Stimulated activated CD4-positive, alpha-beta T cell treated with anti-CD3 and anti-CD28 coated beads, Interleukin-4, amount 100 ng/mL, for 48 hours (primary cell): ENCODE results near the gene NDUFA7.
"Not testable (repeated sequence)": the region's sequence is repeated elsewhere in the genome, so short reads cannot be mapped to it uniquely, and the experiment has no call there.

Experiments used
- DNase-seq, 2 donors: peaks; one replicate each; pipeline ENCODE4 v3.0.0-alpha.2; 2020; ENCODE audit warnings: low read depth in 2 of 2

Gene NDUFA7

GRCh38 chr19:8321067-8321985, at the start of gene NDUFA7, which contains the start of gene RPS28:
Gene NDUFA7, minus strand, starts transcription at chr19:8321375. Its CDS starts 17 bp downstream, at chr19:8321358.
Gene RPS28, plus strand, starts transcription at chr19:8321496. Its CDS starts 35 bp downstream, at chr19:8321531.
- DNase-seq: peak; percentile 95 to 97

- no peak for DNase-seq
Observed at GRCh38 chr19:8370176-8371010, 49.2 kb upstream of the NDUFA7 start.

GRCh38 chr19:8367327-8368001, 46.3 kb upstream of the NDUFA7 start:
- no peak for DNase-seq

GRCh38 chr19:8366961-8367326, 45.8 kb upstream of the NDUFA7 start:
- no peak for DNase-seq

- no peak for DNase-seq
Observed at GRCh38 chr19:8366121-8366581, 45.0 kb upstream of the NDUFA7 start.

GRCh38 chr19:8363803-8364771, 42.9 kb upstream of the NDUFA7 start, which contains the start of gene ANGPTL4:
Gene ANGPTL4, plus strand, starts transcription at chr19:8364155. Its CDS starts 167 bp downstream, at chr19:8364322.
- peak; percentile 49 to 54 for DNase-seq

- peak; percentile 22 to 33 for DNase-seq
Observed at GRCh38 chr19:8361921-8362793, 41.0 kb upstream of the NDUFA7 start.

- no peak for DNase-seq
Observed at GRCh38 chr19:8360196-8360595, 39.0 kb upstream of the NDUFA7 start.

GRCh38 chr19:8358948-8359347, 37.8 kb upstream of the NDUFA7 start:
- no peak for DNase-seq

- DNase-seq: no peak
Observed at GRCh38 chr19:8357007-8357521, 35.9 kb upstream of the NDUFA7 start.

GRCh38 chr19:8355631-8356402, 34.6 kb upstream of the NDUFA7 start:
- no peak for DNase-seq

- DNase-seq: not testable (repeated sequence)
Observed at GRCh38 chr19:8352845-8353244, 31.7 kb upstream of the NDUFA7 start.

- no peak for DNase-seq
Observed at GRCh38 chr19:8352134-8352827, 31.1 kb upstream of the NDUFA7 start.

GRCh38 chr19:8349629-8350372, 28.6 kb upstream of the NDUFA7 start:
- not testable (repeated sequence) for DNase-seq

- DNase-seq: no peak
Observed at GRCh38 chr19:8343483-8343844, 22.3 kb upstream of the NDUFA7 start.

GRCh38 chr19:8342684-8343482, 21.7 kb upstream of the NDUFA7 start, which contains the start of gene KANK3:
Gene KANK3, minus strand, starts transcription at chr19:8343262. Its CDS starts 5,434 bp downstream, at chr19:8337828.
- peak; percentile 92 to 93 for DNase-seq
